NOMO-1 treated with DMSO at 0.1 percent for 48 hours (cell line): ENCODE measurements around the gene NAV2.

Source experiments
- DNase-seq: peaks from one replicate; lab custom pipeline; 2025; ENCODE audit not compliant: unreplicated experiment; lab: John Stamatoyannopoulos, UW

Gene NAV2

GRCh38 chr11:20013346-20014066, 300.9 kb downstream of the NAV2 start:
- no peak for DNase-seq

DNA sequence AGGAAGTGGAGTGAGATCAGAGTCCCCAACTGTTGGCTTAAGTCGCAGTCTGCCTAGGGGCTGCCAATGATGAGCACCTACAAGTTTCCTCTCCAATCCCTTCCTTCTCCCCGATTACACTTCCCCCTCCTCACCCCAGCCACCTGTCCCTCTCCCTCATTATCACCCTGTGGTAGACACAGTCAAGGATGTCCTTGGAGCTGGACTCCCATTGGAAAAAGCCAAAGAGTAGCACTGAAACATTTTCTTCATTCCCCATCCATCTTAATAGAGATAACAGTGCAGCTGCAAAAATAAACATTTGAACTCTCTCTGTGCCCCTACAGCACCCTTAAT, 301.4 kb downstream of the NAV2 start:
- DNase-seq, result no peak

- no peak for DNase-seq
Observed at GRCh38 chr11:20015101-20015500, 302.5 kb downstream of the NAV2 start.

DNA sequence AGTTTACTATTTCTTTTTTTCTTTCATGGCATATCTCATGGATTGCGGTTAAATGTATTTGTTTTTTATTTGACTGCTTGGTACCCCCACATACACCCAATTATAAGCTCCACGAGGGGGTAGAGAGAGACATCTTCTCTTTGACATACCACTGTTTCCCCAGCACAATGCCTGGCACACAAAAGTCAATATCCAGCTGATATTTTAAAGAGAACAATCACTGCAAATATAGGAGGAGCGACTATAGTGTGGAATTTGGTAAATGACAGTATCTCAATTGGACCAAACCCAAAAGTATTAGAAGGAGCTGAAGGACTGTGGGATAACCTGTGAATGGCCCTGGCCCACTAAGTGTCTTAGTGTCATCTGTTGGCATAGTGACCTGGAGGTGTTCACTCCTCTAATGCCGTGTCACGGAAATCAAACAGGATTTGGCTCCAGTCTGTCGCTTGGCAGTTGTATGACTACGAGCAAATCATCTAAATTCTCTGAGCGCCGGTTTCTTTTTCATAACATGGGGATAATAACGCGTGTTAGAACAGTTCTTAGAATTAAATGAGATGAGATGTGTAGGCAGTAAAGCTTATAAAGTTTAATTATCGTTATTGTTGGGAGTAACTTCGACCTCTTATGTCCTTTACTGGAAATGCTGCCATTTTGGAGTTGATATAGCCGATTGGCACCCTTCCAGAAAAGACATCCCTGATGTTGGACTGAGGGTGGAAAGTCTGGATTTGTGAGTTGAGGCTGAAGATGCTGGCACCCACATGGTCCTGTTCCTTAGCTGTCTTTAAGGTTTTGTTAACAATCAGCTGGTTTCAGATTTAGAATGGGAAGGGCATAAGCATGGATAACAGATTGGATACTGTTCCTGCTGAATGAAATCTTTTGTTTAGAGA, 303.1 kb downstream of the NAV2 start:
- DNase-seq, result no peak

DNA sequence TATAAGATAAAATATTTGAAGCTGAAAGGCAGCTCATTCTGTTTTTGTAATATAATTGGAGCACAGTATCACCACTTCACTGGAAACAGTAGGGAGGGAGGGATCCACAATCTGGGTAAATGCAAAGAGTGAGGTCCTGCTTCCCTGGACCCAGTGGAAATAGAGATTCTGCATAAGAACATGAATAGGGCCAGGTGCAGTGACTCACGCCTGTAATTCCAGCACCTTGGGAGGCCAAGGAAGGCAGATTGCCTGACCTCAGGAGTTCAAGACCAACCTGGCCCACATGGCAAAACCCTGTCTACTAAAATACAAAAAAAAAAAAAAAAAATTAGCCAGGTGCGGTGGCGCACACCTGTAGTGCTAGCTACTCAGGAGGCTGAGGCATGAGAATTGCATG, 303.9 kb downstream of the NAV2 start:
- no peak for DNase-seq

DNA sequence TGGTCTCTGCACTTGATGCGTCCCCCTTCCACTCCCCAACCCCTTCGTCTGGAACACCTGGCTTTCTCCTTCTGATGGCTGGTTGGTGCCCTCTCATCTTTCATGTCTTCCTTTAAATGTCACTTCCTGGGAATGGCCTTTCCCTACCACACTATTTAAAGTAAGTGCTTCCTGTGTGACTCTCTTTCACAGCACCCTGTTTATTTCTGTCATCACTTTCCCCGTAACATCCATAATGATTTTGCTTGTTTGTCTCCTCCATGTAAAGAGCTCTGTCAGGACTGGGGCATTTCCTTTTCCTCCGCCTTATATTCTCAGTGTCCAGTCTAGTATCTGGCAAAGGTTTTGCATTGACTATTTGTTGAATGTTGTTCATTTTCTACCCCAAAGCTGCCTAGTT, 304.7 kb downstream of the NAV2 start:
- DNase-seq, result no peak

DNA sequence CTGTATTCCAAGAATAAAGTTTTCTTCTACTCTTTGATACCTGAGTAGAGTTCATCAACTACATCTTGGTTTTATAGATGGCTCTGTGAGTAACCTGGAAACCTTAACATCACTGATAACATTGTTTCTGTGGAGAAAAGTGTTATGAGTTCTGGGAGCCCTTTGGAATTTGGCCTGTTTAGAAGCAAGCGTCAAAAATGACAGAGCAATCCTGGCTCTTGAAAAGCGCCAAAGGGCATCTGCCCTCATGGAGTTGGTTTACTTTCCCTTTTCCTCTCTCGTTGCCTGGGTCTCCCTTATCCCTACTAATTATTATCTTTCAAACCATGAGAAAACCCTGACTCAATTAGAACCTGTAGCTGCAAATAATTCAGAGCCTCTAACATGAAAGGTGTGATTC, 307.6 kb downstream of the NAV2 start:
- no peak for DNase-seq

DNA sequence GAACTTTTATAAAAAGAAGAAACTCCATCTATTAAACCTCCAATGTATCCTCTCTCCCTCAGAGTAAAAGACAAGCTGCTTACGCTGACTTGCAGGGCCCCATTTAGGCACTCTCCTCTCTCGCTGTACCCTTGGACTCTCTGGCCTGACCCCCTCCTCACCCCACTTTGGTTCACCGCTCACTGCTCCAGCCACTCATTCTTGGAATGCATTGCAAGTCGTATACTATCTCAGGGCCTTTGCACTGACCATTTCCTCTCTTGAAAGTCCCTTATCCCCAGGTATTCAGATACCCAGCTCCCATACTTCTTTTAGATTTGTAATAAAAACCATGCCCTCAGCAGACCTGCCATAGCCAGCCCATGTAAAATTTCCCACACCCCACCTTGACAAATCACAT, 308.1 kb downstream of the NAV2 start:
- DNase-seq, result no peak

GRCh38 chr11:20021212-20021611, 308.6 kb downstream of the NAV2 start:
- no peak for DNase-seq

DNA sequence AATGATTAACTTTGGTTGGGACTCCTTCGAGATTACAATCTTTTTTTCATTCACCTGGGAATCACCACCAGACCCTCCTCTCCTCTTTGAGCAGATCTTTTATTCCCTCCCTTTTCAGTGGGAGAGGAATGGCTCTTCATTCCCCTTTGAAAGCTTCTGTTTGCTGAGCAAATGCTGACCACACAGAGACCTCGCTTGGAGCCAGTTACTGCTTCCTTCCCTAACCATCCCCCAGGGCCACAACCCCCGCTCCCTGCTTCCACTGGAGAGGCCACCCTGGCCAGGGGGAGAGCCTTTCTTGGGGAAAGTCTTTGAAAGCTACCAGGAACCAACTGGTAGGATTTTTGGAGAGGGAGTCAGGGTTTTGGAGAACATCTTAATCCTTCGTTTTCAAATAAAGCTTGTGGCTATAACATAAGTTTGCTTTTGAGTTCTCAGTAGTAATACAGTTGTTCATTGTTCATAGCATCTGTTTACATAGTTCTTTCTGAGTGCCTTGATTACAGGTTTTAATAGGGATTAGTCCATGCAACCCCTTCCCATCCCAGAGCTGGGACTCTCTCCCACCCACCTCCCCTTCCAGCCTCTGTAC, 309.2 kb downstream of the NAV2 start:
- DNase-seq, result no peak

- no peak for DNase-seq
Observed at GRCh38 chr11:20022363-20023081, 309.9 kb downstream of the NAV2 start.

- no peak for DNase-seq
Observed at GRCh38 chr11:20023082-20023426, 310.4 kb downstream of the NAV2 start.

DNA sequence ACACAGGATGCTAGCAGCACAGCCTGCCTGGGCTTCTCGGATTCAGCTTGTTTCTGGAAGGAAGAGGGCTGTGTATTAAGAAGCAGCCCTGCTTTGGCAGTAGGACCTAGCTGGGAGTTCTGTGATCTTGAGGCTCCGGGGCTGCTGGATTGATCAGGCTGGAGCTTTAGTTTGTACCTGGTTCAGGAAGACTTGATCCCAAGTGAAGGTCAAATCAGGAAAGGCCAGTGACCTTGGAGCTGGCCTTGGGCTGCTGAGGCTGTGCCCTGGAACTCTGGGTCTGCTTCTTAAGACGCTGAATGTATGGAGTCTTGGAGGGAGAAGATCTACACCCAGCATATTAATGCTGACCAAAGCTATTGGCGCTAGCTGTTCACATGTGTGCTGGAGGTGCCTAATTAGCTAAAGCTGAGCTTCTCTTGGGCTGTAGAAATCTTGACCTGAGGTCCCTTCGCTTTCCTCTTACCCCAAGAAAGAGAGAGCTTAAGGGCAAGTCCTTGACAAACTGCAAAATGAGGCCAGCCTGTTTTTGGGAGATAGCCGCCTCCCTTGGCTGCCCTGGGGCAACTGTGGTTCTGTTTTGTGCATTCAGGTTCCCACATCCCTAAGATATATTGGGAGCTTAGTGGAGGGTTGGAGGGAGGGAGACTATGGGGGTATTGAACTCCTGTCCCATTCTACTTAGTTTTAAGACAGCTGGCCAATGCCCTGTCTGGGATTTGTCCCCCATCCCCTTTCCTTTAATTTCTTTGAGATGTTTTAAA, 311.7 kb downstream of the NAV2 start:
- DNase-seq, result no peak

GRCh38 chr11:20025332-20025840, 312.7 kb downstream of the NAV2 start:
- no peak for DNase-seq

DNA sequence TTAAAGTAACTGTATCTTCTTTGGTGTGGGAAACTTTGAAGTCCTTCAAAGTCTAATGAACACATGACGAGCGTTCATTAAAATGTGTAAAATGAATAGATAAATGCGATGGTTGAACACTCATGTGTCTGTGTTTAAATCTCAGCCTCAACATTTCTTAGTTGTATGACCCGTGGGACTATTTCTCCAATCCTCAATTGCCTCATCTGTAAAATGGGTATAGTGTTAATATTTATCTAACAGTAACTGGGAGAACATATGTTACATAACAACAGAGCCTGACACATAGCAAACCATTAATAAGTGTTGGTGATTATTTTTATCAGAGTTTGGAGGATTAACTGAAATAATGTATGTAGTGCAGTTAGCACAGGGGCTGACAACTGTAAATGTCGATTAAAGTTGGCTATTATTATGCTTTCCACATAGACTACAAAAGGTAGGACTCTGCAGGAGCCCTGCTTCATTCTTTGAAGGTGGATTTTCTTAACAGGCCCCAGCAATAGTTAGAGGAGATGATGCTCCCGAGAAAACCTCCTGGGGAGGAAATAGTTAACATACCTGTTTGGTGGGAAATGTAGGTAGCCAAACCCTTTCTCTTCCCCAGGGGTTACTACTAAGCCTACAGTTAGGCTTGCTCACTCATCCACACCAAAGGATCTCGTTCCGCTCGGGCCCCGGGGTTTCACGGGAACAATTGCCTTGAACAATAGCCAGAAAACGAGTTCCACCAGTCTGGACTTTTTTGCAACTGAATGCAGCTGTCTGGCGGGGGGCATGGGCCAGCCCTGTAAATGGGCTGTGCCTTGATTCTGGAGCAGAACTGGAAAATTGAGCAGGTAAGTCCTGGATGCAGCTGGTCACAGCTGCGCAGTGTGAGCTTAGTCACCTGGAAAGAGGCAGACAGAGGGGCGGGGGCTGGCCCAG, 314.3 kb downstream of the NAV2 start:
- DNase-seq, result no peak

DNA sequence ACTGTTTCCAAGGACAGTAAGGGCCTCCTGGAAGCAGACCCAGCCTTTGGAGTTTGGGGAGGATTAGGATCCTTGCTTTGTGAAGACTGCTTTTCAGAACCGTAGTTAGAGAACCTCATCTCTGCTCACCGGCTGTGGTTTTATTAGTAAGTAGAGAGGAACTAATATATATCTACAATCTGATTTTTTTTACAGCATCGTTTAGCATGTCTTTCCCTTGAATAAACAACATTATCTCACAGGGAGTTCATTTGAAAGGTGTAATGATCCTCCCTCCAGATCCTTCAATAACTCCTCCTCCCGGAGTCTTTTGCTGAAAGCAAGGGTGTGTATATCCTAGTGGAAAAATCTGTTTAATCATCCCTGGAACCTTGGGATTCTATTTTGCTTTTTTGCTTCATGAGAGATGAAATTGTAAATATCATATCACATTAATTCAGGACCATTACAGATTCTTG, 314.9 kb downstream of the NAV2 start:
- no peak for DNase-seq

GRCh38 chr11:20029193-20029592, 316.6 kb downstream of the NAV2 start:
- no peak for DNase-seq

- DNase-seq, result no peak
Observed at GRCh38 chr11:20030472-20030871, 317.8 kb downstream of the NAV2 start.
